ENCODE measurements around the gene GSTO2. TPM values are rescaled to one million over a fixed set of nuclear protein-coding genes. Genes with fewer than 3 reads are reported as not detected.

The GSTO2 gene
- polyA plus RNA-seq, 6 donors from 2014 or later, result 0.21 to 0.78 (median 0.49) TPM; not detected in 1

GRCh38 chr10:104351061-104351702 lies 82.2 kb downstream of the GSTO2 start:
- peak overlapping the region in 1 of 8 donors; percentile 48 for H3K4me3 Mint-ChIP-seq
- no peak for DNase-seq
- no peaks in the 10 kb centered on the region for H3K27me3 Mint-ChIP-seq
- H3K4me1 Mint-ChIP-seq, result peaks cover 14 to 22% (median 16%) of the 10 kb centered on the region in 3 donors
- H3K27ac Mint-ChIP-seq, result peak overlapping the region in 2 of 6 donors; percentile 30 to 76
- H3K36me3 Mint-ChIP-seq, result no peaks in the 10 kb centered on the region
- ATAC-seq (ENCODE audit: low read depth in 2 of 2), result no peak
- H3K9me3 Mint-ChIP-seq, result no peaks in the 10 kb centered on the region

- H3K27me3 Mint-ChIP-seq, result no peaks in the 10 kb centered on the region
- H3K9me3 Mint-ChIP-seq, result no peaks in the 10 kb centered on the region
- H3K27ac Mint-ChIP-seq, result peak overlapping the region in 2 of 6 donors; percentile 6 to 50
- peaks cover 12 to 22% (median 16%) of the 10 kb centered on the region in 3 donors for H3K4me1 Mint-ChIP-seq
- peak overlapping the region in 4 of 8 donors; percentile 16 to 48 (median 26) for H3K4me3 Mint-ChIP-seq
- H3K36me3 Mint-ChIP-seq, result no peaks in the 10 kb centered on the region
- no peak for DNase-seq
- ATAC-seq (ENCODE audit: low read depth in 2 of 2), result no peak
These were observed 82.9 kb downstream of the GSTO2 start for GRCh38 chr10:104351919-104352318.

GRCh38 chr10:104353325-104354048 lies 84.5 kb downstream of the GSTO2 start, which contains the start of gene CFAP58:
CFAP58 (plus strand) TSS chr10:104353833; CDS start chr10:104353898, 65 bp downstream.
- Mint-ChIP-seq H3K4me3 (peak within 1 kb of the TSS in 3 of 8 donors; percentile 1 to 25 (median 3)), H3K36me3 (no peaks in the 10 kb centered on the region), H3K9me3 (no peaks in the 10 kb centered on the region), H3K27ac (peak within 1 kb of the TSS in 4 of 6 donors; percentile 16 to 48 (median 37)), H3K27me3 (no peaks in the 10 kb centered on the region), H3K4me1 (peaks cover 3 to 19% (median 11%) of the 10 kb centered on the region in 3 donors)
- ATAC-seq (ENCODE audit: low read depth in 2 of 2) (peak; percentile 62), DNase-seq (peak; percentile 89)

Other genes with a start within 250 kb of the GSTO2 start
- gene COL17A1, start 183.3 kb upstream of the GSTO2 start, polyA plus RNA-seq (ENCODE audit: low read depth in 6 of 6), result not detected
- gene SFR1, start 147.0 kb upstream of the GSTO2 start, polyA plus RNA-seq (ENCODE audit: low read depth in 6 of 6), result 10 to 100 TPM; 14.8 to 23.2 (median 20.5) TPM
- not detected for gene CFAP43, start 36.8 kb upstream of the GSTO2 start, polyA plus RNA-seq (ENCODE audit: low read depth in 6 of 6)
- gene GSTO1, start 14.3 kb upstream of the GSTO2 start, polyA plus RNA-seq (ENCODE audit: low read depth in 6 of 6), result 100 to 1,000 TPM in 4 of 6 donors, 10 to 100 TPM in 2; 91.6 to 128 (median 113) TPM
- 10 to 100 TPM; 16.5 to 34.4 (median 19.6) TPM for gene ITPRIP, start 69.3 kb downstream of the GSTO2 start, polyA plus RNA-seq (ENCODE audit: low read depth in 6 of 6)
- gene CFAP58, start 84.6 kb downstream of the GSTO2 start, polyA plus RNA-seq (ENCODE audit: low read depth in 6 of 6), result not detected

Data from naive B cell (primary cell).